Cardiac muscle cell (in vitro differentiated cells and primary cell): Measurements from ENCODE around the gene EIF2B4. TPM values are rescaled to one million over a fixed set of nuclear protein-coding genes. Genes with fewer than 3 reads are reported as not detected.

Experiments used
- DNase-seq, 2 donors: peaks; one replicate each; pipeline versions ENCODE4 v3.0.0 to v3.0.0-alpha.2; 2010 to 2017; ENCODE audit warnings: low read depth in 1 of 2, low spot score in 1 of 2
- H3K27ac ChIP-seq: fragments of 200-600 bp; sonication (generic); 2 replicates; pipeline ENCODE4 v1.5.1; 2016
- H3K27me3 ChIP-seq: fragments of 200-600 bp; sonication (generic); 2 replicates; pipeline ENCODE4 v1.6.0; 2016; ENCODE audit warnings: control low read depth
- H3K36me3 ChIP-seq: fragments of 200-600 bp; sonication (generic); 2 replicates; pipeline ENCODE4 v1.5.1; 2016; ENCODE audit warnings: control low read depth
- H3K4me1 ChIP-seq: fragments of 200-600 bp; sonication (generic); 2 replicates; pipeline ENCODE4 v1.8.1; 2017; ENCODE audit warnings: low read depth, mild to moderate bottlenecking, mixed run types
- H3K4me3 ChIP-seq: fragments of 200-600 bp; sonication (generic); 2 replicates; pipeline ENCODE4 v1.5.1; 2016; ENCODE audit warnings: mild to moderate bottlenecking
- H3K9me3 ChIP-seq: fragments of 200-600 bp; sonication (generic); 2 replicates; pipeline ENCODE4 v1.5.1; 2017; ENCODE audit warnings: low read depth, mild to moderate bottlenecking, control low read depth
- polyA plus RNA-seq: library from polyadenylated mRNA; unstranded; fragments of >200 nt; fragmentation: Nextera tagmentation; extraction: Ambion mirVana; gene quantifications from 2 replicates; pipeline ENCODE4 v1.2.1, GENCODE V29; 2016
- total RNA-seq: library from RNA; depleted of rRNA; stranded (reverse); fragments of >200 nt; gene quantifications from 2 replicates; pipeline ENCODE4 v1.2.3, GENCODE V29; 2016
- TF ChIP-seq, protein P1 (sequence below): IDR thresholded peaks from 2 replicates; pipeline ENCODE4 v1.5.1; 2012; ENCODE audit warnings: low read depth, mild to moderate bottlenecking, low read length

EIF2B4 gene
- total and polyA plus RNA-seq, 2 experiments from 2014 or later, result 41.5 to 93.9 TPM

GRCh38 chr2:27378096-27378808 lies 8.1 kb upstream of the EIF2B4 start:
- DNase-seq, result peak in 1 of 2 donors; percentile 21
- H3K27ac ChIP-seq, result peak overlapping the region; percentile 96

DNA sequence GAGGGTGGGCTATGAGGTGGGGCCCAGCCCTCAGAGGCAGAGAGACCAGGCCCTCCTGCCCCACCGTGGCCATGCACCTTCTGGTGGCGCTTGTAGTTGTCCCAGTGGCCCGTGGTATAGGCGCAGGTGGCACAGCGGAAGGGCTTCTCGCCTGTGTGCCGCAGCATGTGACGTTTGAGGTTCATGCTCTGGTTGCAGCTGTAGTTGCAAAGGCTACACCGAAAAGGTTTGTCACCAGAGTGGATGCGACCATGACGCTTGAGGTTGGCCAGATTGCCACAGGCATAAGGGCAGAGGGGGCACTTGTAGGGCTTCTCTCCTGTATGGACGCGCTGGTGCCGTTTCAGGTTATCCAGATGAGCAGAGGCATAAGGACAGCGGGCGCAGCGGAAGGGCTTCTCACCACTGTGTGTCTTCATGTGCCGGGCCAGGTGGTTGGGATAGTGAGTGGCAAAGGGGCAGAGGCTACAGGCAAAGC lies 7.5 kb upstream of the EIF2B4 start:
- Histone ChIP-seq H3K4me3 (no peak overlapping the region), H3K27ac (peak overlapping the region; percentile 50), H3K27me3 (no peaks in the 10 kb centered on the region), H3K9me3 (no peaks in the 10 kb centered on the region), H3K36me3 (peaks cover 53% of the 10 kb centered on the region), H3K4me1 (peaks cover 7% of the 10 kb centered on the region)
- no peak for DNase-seq
- TF ChIP-seq, protein P1, sequence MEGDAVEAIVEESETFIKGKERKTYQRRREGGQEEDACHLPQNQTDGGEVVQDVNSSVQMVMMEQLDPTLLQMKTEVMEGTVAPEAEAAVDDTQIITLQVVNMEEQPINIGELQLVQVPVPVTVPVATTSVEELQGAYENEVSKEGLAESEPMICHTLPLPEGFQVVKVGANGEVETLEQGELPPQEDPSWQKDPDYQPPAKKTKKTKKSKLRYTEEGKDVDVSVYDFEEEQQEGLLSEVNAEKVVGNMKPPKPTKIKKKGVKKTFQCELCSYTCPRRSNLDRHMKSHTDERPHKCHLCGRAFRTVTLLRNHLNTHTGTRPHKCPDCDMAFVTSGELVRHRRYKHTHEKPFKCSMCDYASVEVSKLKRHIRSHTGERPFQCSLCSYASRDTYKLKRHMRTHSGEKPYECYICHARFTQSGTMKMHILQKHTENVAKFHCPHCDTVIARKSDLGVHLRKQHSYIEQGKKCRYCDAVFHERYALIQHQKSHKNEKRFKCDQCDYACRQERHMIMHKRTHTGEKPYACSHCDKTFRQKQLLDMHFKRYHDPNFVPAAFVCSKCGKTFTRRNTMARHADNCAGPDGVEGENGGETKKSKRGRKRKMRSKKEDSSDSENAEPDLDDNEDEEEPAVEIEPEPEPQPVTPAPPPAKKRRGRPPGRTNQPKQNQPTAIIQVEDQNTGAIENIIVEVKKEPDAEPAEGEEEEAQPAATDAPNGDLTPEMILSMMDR, result no peak

More at GRCh38 chr2:27378096-27378808, 8.1 kb upstream of the EIF2B4 start:
- H3K36me3 ChIP-seq, result peaks cover 48% of the 10 kb centered on the region
- H3K9me3 ChIP-seq, result no peaks in the 10 kb centered on the region
- no peaks in the 10 kb centered on the region for H3K27me3 ChIP-seq
- peaks cover 7% of the 10 kb centered on the region for H3K4me1 ChIP-seq
- H3K4me3 ChIP-seq, result no peak overlapping the region
- TF ChIP-seq, protein P1, result peak; percentile 11

DNA sequence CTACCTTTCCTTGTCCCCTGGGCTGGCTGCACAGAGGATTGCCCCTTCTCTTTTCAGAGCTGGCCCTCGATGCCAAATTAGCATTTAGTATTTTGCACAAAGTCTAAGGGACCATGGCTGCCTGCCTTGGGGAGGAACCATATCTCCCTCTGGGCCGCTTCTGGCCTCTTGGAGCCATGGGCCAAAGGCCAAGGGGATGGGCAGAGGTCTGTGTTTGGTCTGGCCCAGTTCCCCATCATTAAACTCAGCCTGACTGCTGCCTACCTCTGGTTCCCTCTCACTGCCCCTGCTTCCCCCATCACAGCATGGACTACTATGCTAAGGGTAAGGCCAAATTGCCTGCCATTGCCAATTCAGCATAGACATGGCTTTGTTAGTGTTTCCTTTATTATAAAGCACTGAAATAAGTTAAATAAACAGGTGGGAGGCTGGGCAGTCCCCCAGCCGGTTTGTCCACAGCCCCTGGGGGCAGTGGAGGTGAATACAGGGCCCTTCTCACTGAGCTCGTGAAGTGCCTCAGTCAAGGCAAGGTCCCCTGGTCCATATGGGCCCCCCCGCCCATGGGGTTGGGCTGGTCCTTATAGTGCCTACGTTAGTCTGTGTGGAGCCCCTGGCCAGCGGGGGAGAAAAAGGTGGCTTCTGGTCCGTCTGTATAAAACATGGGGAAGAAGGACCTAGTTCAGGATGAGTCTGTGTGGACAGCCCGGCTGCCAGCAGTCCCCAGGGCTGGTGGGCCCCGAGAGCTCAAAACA lies 6.9 kb upstream of the EIF2B4 start:
- peaks cover 49% of the 10 kb centered on the region for H3K36me3 ChIP-seq
- H3K9me3 ChIP-seq, result no peaks in the 10 kb centered on the region
- peaks cover 11% of the 10 kb centered on the region for H3K4me1 ChIP-seq
- TF ChIP-seq, protein P1, result no peak
- no peak overlapping the region for H3K4me3 ChIP-seq
- no peaks in the 10 kb centered on the region for H3K27me3 ChIP-seq
- no peak for DNase-seq
- H3K27ac ChIP-seq, result peak overlapping the region; percentile 50

DNA sequence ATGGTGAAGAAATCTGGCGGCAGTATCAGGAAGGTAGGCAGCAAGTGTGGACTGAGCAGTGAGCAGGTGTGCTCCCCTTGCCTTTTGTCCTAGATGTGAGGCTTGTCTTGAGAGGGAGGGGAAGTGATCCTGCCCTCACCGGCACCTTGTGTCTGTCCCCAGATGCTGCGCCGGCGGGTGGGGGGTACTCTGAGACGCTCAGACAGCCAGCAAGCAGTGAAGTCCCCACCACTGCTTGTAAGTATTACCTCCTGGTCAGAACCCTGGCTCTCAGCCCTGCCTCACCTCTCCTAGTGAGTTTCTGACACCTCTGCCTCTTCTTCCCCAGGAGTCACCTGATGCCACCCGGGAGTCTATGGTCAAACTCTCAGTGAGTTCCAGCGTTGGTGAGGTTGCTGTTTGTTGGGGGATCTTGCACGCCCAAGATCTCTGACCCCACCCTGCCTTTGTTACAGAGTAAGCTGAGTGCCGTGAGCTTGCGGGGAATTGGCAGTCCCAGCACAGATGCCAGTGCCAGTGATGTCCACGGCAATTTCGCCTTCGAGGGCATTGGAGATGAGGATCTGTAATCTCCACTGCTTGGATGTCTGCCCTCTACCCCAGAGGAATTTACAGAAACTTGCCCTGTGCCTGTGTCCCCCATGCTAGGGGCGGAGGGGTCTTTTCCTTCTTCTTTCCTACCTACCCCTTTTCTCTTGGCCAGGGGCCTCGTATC lies 6.2 kb upstream of the EIF2B4 start:
- Histone ChIP-seq H3K9me3 (no peaks in the 10 kb centered on the region), H3K36me3 (peaks cover 45% of the 10 kb centered on the region), H3K4me3 (no peak overlapping the region), H3K27ac (no peak overlapping the region), H3K4me1 (peaks cover 17% of the 10 kb centered on the region), H3K27me3 (no peaks in the 10 kb centered on the region)
- TF ChIP-seq, protein P1, result no peak
- DNase-seq, result no peak

GRCh38 chr2:27375513-27376099 lies 5.5 kb upstream of the EIF2B4 start:
- TF ChIP-seq, protein P1, result no peak
- H3K36me3 ChIP-seq, result peaks cover 45% of the 10 kb centered on the region
- H3K4me3 ChIP-seq, result no peak overlapping the region

More at GRCh38 chr2:27375513-27376099, 5.5 kb upstream of the EIF2B4 start:
- H3K9me3 ChIP-seq, result no peaks in the 10 kb centered on the region
- H3K27me3 ChIP-seq, result no peaks in the 10 kb centered on the region
- peaks cover 17% of the 10 kb centered on the region for H3K4me1 ChIP-seq
- DNase-seq, result no peak
- H3K27ac ChIP-seq, result no peak overlapping the region
